ENCODE results near the gene CSTF2T.
"Not testable (repeated sequence)": the region's sequence is repeated elsewhere in the genome, so short reads cannot be mapped to it uniquely, and the experiment has no call there.

Gene CSTF2T

GRCh38 chr10:51694086-51694768 is 5.2 kb downstream of the CSTF2T start:
- DNase-seq: no peak

GRCh38 chr10:51691135-51691534 is 8.3 kb downstream of the CSTF2T start:
- DNase-seq: no peak

GRCh38 chr10:51689536-51689935 is 9.9 kb downstream of the CSTF2T start:
- DNase-seq: no peak

- DNase-seq: not testable (repeated sequence)
Observed at GRCh38 chr10:51688826-51689225, 10.6 kb downstream of the CSTF2T start.

- DNase-seq: no peak
Observed at GRCh38 chr10:51687296-51687695, 12.1 kb downstream of the CSTF2T start.

GRCh38 chr10:51685768-51686167 is 13.6 kb downstream of the CSTF2T start:
- no peak for DNase-seq

- DNase-seq: no peak
Observed at GRCh38 chr10:51683031-51683691, 16.2 kb downstream of the CSTF2T start.

GRCh38 chr10:51679841-51680240 is 19.6 kb downstream of the CSTF2T start:
- no peak for DNase-seq

- no peak for DNase-seq
Observed at GRCh38 chr10:51675088-51675487, 24.3 kb downstream of the CSTF2T start.

GRCh38 chr10:51672039-51672535 is 27.3 kb downstream of the CSTF2T start:
- DNase-seq: no peak

- no peak for DNase-seq
Observed at GRCh38 chr10:51669041-51669440, 30.4 kb downstream of the CSTF2T start.

- no peak for DNase-seq
Observed at GRCh38 chr10:51668336-51668689, 31.1 kb downstream of the CSTF2T start.

- no peak for DNase-seq
Observed at GRCh38 chr10:51667678-51668335, 31.6 kb downstream of the CSTF2T start.

- no peak for DNase-seq
Observed at GRCh38 chr10:51666456-51666855, 32.9 kb downstream of the CSTF2T start.

- DNase-seq: no peak
Observed at GRCh38 chr10:51663086-51663485, 36.3 kb downstream of the CSTF2T start.

GRCh38 chr10:51659344-51659743 is 40.1 kb downstream of the CSTF2T start:
- DNase-seq: no peak

GRCh38 chr10:51658000-51658399 is 41.4 kb downstream of the CSTF2T start:
- no peak for DNase-seq

- no peak for DNase-seq
Observed at GRCh38 chr10:51656503-51656902, 42.9 kb downstream of the CSTF2T start.

- no peak for DNase-seq
Observed at GRCh38 chr10:51654918-51655317, 44.5 kb downstream of the CSTF2T start.

- no peak for DNase-seq
Observed at GRCh38 chr10:51653025-51653424, 46.4 kb downstream of the CSTF2T start.

GRCh38 chr10:51651063-51651462 is 48.3 kb downstream of the CSTF2T start:
- no peak for DNase-seq

- DNase-seq: no peak
Observed at GRCh38 chr10:51649064-51649463, 50.3 kb downstream of the CSTF2T start.
